Transverse colon (tissue), 3 donors: ENCODE data around the gene WDR89.

Experiments used
- POLR2A ChIP-seq: fragments of 450-650 bp; IDR thresholded peaks from one replicate; pipeline ENCODE4 v1.6.1; 2016; ENCODE audit warnings: antibody characterized with exemption, mild to moderate bottlenecking, moderate library complexity
- TF ChIP-seq, protein P1 (sequence below), 5 experiments: fragments of 200-600 bp in 3 of 5; fragments of 450-650 bp in 2 of 5; sonication (generic) in 3 of 5; IDR thresholded peaks; 1 replicate in 2 of 5; 2 replicates in 3 of 5; pipeline ENCODE4 v1.5.1; 2016 to 2017; ENCODE audit warnings: antibody characterized with exemption in 5 of 5, inconsistent platforms in 3 of 5, mild to moderate bottlenecking in 2 of 5, moderate library complexity in 1 of 5

DNA sequence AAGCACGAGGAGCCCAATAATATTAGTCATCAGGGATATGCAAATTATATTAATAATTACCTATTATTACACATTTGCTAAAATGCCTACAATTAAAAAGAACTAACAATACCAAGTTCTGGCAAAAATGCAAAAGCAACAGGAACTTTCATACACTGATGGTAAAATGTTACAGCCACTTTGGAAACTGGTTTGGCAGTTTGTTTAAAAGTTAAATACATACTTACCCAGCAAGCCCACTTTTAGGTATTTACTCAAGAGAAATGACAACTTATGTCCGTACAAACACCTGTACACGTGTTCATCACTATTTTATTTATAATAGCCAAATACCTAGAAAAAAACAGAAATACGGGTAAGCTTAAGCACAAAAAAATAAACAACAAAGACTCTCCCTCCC lies 17.0 kb downstream of the WDR89 start:
- no peak for TF ChIP-seq POLR2A
- TF ChIP-seq, protein P1, sequence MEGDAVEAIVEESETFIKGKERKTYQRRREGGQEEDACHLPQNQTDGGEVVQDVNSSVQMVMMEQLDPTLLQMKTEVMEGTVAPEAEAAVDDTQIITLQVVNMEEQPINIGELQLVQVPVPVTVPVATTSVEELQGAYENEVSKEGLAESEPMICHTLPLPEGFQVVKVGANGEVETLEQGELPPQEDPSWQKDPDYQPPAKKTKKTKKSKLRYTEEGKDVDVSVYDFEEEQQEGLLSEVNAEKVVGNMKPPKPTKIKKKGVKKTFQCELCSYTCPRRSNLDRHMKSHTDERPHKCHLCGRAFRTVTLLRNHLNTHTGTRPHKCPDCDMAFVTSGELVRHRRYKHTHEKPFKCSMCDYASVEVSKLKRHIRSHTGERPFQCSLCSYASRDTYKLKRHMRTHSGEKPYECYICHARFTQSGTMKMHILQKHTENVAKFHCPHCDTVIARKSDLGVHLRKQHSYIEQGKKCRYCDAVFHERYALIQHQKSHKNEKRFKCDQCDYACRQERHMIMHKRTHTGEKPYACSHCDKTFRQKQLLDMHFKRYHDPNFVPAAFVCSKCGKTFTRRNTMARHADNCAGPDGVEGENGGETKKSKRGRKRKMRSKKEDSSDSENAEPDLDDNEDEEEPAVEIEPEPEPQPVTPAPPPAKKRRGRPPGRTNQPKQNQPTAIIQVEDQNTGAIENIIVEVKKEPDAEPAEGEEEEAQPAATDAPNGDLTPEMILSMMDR (IDR thresholded peaks at IDR 0.05) = no peak
